Measurements from ENCODE around the gene ATP9A.

Gene ATP9A

DNA sequence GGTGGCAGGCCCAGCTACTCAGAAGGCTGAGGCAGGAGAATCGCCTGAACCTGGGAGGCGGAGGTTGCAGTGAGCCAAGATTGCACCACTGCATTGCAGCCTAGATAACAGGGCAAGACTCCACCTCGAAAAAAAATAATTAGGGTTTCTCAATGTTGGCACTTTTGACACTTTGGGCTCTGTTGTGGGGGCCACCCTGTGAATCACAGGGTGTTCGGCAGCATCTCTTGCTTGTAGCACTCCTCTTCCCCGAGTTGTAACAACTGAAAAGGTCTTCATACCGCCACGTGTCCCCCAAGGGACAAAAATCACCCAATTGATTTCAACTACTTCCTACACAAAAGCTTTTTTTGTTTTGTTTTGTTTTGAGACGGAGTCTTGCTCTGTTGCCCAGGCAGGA lies 172.4 kb downstream of the ATP9A start:
- DNase-seq, result no peak

GRCh38 chr20:51595058-51595532 lies 173.1 kb downstream of the ATP9A start:
- DNase-seq, result peak; percentile 58

GRCh38 chr20:51594236-51595057 lies 173.7 kb downstream of the ATP9A start:
- DNase-seq, result no peak

DNA sequence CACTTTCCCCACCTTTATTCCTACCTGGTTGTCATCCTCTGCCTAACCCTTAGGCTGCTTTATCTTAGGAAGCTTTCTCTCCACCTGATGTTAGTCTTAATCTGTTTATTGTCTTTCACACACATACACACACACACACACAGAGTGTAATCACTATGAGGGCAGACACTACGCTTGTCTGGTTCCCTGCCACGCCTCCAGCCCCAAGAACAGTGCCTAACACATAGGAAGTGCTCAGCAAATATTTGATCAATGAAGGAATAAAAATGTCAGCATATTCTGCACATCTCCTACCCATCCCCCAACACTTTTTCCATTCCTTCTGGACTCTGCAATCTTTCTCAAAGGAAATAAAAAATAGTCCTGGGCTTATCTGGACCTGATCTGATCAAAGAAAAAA lies 174.6 kb downstream of the ATP9A start:
- DNase-seq, result no peak

- DNase-seq, result no peak
Observed at GRCh38 chr20:51592564-51592963, 175.6 kb downstream of the ATP9A start.

GRCh38 chr20:51591871-51592270 lies 176.3 kb downstream of the ATP9A start:
- DNase-seq, result no peak

- DNase-seq, result no peak
Observed at GRCh38 chr20:51588762-51589161, 179.4 kb downstream of the ATP9A start.

- no peak for DNase-seq
Observed at GRCh38 chr20:51587145-51587544, 181.0 kb downstream of the ATP9A start.

DNA sequence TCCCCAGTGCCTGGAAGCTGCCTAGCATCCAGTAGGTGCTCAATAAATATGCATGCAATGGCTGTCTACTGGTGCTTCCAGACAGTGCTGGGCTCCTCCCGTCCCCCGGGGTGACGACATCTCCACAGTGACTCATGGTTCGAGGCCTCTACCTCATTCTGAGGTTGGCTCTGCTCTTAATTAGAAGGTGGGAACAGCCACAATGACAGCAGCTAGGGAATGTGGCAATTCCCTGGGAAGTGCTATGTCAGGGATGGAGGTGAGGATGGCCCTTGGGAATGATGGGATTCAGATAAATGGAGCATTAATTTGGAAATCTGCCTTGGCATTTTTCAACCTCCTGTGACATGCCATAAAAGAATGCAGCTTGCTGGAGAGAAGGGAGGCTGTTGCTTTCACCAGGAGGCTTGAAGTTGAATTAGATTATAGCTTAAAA lies 182.2 kb downstream of the ATP9A start:
- no peak for DNase-seq

DNA sequence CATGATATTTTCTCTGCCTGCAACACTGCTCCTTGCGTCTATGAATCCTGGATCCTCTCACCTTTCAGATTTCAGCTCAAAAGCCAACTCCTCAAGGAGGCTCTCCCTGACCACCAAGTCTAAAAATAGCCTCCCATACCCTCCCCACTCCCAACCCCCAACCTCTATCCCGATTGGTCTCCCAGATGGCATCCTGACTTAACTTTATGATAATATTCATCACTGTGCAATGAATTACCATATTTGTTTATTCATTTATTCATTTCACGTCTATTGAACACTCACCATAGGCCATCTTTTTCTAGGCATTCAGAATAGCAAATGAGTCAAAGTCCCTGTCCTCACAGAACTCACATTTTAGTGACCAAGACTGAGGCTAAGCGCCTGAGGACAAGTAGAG lies 183.0 kb downstream of the ATP9A start:
- no peak for DNase-seq

- no peak for DNase-seq
Observed at GRCh38 chr20:51584737-51585136, 183.5 kb downstream of the ATP9A start.

DNA sequence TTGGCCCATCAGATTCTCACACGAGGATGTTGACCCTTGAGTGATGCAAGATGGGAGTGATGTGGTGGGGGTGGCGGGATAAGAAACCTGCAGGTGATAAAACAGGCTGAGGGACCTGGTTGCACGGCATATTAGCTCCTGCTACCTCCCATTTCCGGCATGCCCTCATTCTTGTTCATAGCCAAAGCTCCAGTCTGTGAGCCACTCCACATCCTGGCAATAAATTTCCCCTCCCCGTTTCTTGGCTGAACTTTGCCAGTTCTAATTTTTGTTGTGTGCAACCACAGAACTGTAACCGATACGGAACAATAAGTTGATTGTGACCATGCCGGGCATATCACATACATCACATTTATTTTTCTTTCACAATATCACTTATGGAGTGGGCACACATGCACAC lies 184.1 kb downstream of the ATP9A start:
- DNase-seq, result no peak

DNA sequence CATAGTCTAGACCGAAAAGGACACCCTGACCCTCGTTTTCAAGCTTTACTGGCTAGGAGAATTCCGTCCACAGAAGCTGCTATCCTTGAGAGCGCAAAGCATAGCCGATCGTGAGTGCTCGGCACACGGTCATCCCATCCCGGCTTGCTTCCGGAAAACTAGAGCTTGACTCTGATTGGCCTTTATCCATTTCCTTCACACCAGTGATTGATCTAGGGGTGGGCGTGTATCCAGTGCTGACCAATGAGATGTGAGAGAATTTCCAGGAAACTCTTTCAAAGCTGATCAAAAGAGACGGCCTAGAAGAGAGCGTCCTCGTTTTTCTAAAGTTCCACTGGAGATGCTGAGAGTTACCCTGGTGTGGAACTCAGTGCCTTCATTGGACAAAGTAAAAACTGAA lies 184.7 kb downstream of the ATP9A start:
- no peak for DNase-seq

DNA sequence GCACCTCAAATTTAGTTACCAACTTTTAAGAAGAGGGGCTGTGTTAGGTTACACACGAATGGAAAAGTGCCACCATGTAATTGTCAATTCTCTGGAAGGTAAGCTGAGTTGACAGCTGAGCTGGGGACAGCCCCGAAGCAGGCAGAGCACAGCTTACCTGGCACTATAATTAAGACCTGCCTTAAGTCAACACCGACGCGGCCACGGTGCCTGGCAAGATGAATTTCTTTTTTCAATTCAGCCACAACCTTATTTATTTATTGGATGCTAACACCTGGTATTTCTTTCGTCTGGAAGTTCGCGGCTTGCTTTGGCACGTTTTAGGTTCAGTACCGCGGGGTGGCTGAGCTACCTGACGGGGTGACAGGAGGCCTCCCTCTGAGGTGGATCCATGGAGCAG lies 185.1 kb downstream of the ATP9A start:
- DNase-seq, result no peak

- DNase-seq, result no peak
Observed at GRCh38 chr20:51581571-51581970, 186.6 kb downstream of the ATP9A start.

DNA sequence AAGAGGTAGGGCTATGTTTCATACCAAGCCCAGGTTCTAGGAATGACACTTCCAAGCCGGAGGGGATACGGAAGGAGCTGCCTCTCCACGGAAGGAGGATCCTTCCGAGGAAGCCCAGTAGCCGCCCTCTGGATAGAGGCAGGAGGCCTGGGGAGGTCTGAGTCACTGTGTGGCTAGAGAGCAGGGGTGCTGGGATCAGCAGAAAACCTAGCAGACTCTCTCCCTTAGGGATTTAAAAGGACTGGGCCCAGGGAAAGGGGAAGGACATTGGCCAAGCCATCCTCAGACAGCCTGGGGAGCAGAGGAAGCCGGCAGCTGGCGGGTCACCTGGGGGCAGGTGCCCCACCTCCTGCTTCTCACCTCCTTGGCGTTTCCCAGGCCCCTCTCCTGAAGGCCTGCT lies 189.1 kb downstream of the ATP9A start:
- DNase-seq, result no peak

DNA sequence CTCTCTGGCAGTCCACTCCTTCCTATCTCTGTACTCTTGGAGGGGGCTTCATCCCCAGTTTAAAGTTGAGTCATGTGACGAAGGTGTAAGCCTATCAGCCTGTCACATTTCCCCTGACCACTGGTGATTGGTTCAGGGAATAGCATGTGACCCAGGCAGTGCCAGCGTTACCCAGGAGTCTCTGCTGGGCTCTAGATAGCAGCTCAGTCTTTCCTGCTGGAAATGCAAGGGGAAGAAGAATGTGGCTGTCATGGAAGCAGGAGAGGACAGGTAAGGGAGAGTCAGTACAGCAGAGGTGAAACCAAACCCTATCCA lies 190.1 kb downstream of the ATP9A start:
- no peak for DNase-seq

DNA sequence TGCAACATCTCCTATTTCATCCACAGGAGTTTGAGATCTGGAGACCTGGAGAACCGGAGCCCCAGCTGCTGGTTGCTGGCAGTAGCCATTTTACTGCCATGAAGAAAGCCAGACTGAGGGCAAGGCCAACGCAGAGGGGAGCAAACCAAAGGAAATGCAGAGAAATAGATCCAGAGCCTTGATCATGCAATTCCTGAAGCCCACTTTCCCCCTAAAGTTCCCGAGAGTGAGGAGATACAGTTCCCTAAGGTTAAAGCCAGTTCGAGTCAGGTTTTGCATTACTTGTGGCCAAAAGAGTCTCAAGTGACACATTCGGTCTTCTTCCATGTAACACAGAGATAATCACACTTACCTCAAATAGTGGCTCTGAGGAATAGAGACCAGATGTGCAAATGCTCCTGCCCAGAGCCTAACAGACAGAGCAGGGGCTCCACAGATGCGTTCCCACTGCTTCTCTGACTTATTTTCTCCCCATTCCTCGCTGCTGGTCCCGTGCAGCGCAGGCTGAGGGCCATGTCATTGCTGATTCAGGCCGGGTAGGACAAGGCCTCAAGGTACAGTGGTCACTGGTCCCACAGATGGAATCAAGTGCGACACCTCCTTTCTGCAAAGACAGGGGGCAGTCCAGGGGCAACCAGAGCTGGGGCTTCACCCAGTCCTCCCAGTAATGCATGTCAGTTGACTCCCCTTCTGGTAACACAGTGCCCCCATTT lies 190.6 kb downstream of the ATP9A start:
- DNase-seq, result no peak

GRCh38 chr20:51575486-51575885 lies 192.7 kb downstream of the ATP9A start:
- DNase-seq, result no peak

DNA sequence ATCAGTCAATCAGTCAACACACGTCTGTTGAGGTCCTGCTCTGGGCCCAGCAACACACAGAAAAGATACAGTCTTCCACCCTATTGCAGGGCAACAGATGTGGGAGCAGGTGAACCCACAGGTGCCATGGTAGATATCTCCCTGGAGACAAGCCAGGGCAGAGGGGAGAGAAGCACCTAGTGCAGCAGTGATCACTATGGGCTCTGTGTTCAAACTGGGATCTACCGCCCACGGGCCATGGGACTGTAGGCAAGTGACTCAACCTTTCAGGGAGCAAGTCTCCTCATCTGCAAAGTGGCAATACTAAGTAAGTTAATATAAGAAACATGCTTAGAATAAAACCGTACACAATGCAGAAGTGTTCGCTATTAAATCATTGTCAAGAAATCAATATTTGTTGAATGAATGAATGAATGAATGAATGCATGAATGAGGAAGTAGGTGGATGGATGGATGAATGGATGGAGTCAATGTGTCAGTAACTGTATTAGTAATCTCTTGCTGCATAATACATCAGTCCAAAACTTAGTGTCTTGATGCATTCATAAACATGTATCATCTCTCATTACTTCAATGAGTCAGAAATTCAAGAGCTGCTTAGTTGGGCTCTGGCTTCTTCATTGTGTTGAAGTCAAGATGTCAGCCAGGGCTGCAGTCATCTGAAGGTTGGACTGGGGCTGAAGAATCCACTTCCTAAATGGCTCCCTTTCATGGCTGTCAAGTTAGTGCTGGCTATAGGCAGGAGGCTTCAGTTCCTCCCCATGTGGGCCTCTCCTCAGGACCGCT lies 193.7 kb downstream of the ATP9A start:
- no peak for DNase-seq

GRCh38 chr20:51573576-51574243 lies 194.5 kb downstream of the ATP9A start:
- DNase-seq, result no peak

DNA sequence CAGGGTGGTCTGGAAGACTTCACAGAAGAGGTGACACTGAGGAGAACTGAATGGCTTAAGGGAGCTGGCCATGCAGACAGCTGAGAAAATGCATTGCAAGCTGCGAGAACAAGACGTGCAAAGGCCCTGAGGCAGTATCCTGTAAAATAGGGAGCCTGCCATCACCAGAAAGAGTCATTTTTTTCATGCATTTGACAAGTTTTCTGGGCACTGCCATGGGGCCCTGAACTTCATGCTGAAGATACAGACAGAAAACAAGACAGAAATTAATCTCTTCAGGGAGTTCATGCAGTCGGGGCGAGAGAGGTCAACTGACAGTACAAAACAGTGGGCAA lies 196.8 kb downstream of the ATP9A start:
- DNase-seq, result no peak
